OCI-LY7 (cell line): ENCODE measurements around the gene LRRC36.

ENCODE experiments used
- CTCF ChIP-seq: fragments of 200-600 bp; sonication (generic); conservative IDR thresholded peaks from 2 replicates; pipeline ENCODE4 v1.5.1; 2014; ENCODE audit warnings: mild to moderate bottlenecking, antibody characterized with exemption, low read length, moderate library complexity, mixed read lengths
- EZH2phosphoT487 ChIP-seq: fragments of 200-600 bp; sonication (generic); IDR thresholded peaks from 2 replicates; pipeline ENCODE4 v1.6.1; 2018; ENCODE audit warnings: low read depth, borderline replicate concordance, mild to moderate bottlenecking, mixed run types, antibody characterized with exemption, low read length, moderate library complexity, mixed read lengths

DNA sequence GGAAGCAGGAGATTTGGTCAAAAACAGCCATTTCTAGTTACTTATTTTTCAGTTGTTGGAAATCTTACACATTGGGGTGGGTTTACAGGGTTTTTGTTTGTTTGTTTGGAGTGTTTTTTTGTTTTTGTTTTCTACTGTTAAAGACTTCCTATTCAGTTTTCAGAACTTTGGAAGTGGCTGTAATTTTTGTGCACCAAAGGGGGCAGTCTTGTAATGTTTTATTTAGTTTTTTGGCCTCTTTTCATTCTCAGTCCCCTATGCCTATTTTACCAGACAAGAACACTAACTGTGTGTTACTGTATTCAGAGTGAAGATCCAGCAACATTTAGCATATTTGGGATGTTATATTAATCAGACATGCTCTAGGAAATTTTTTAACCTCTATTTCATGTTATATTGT lies 46.0 kb downstream of the LRRC36 start:
- peak; percentile 73 for TF ChIP-seq CTCF
- no peak for TF ChIP-seq EZH2phosphoT487
